ENCODE measurements around the gene NRIP2.

NRIP2 gene

DNA sequence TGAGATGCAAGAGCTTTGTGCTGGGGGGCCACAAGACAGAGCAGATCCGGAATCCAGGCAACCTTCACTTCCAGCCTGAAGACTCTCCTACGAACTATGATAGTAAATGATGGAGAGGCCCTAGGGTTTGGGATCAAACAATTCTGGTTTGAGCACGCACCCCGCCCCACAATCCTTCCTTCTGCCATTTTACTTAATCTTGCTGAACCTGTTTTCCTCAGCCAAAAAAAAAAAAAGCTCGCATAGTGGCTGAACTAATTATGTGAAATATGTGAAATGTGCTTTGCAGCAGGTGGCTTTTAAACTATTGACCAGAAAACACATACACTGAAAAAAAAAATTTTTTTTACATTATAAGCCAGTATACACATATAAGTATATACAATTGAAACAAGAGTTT lies 23.0 kb downstream of the NRIP2 start:
- in situ Hi-C loops (cut with MboI; ENCODE audit: low sequenced_read_pairs): no loop called here

- in situ Hi-C loops (cut with MboI; ENCODE audit: low sequenced_read_pairs): no loop called here
Measured at GRCh38 chr12:2806700-2807099, 28.1 kb downstream of the NRIP2 start.

DNA sequence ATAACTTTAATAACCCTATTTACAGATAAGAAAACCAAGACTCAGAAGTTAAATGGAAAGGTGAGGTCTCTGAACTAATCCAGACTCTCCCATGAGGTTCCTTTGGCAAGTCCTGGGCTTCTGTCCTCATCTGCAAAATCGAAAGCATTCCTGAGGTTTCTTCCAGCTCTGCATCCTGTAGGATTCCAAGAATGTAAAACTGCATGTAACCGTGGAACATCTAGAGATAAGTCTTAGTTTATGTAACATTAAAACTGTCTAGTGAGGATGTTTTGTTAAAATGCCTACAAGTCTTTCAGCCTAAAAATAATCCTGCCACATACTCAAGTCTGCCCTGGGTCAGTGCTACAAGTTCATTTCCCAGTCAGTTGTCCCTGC lies 29.7 kb downstream of the NRIP2 start:
- in situ Hi-C loops (cut with MboI; ENCODE audit: low sequenced_read_pairs): no loop called here

GRCh38 chr12:2804393-2805142 lies 30.3 kb downstream of the NRIP2 start:
- in situ Hi-C loops (cut with MboI; ENCODE audit: low sequenced_read_pairs): no loop called here

- in situ Hi-C loops (cut with MboI; ENCODE audit: low sequenced_read_pairs): no loop called here
Measured at GRCh38 chr12:2803635-2804392, 31.0 kb downstream of the NRIP2 start.

DNA sequence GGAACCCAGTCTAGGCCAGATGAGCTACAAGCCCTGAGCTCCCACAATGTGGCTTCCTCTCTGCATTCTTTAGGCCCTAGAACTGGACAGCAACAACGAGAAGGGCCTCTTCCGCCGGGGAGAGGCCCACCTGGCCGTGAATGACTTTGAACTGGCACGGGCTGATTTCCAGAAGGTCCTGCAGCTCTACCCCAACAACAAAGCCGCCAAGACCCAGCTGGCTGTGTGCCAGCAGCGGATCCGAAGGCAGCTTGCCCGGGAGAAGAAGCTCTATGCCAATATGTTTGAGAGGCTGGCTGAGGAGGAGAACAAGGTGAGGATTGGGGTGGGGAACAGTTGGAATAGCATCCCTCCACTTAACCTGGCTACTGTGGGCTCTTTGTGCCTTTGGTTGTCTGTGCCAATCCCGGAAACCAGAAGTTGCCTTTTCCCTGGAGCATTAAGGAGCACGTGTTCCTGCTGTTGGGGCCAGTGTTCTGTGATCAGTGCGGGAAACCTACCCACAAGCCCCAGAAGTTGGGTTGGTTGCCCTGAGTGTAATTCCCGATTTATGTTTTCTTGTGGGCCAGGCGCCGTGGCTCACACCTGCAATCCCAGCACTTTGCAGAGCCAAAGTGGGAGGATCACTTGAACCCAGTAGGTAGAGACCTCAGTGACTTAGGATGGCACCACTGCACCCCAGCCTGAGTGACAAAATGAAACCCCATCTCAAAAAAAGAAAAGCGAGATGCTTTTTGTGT lies 33.6 kb downstream of the NRIP2 start:
- in situ Hi-C loops (cut with MboI; ENCODE audit: low sequenced_read_pairs): no loop called here

DNA sequence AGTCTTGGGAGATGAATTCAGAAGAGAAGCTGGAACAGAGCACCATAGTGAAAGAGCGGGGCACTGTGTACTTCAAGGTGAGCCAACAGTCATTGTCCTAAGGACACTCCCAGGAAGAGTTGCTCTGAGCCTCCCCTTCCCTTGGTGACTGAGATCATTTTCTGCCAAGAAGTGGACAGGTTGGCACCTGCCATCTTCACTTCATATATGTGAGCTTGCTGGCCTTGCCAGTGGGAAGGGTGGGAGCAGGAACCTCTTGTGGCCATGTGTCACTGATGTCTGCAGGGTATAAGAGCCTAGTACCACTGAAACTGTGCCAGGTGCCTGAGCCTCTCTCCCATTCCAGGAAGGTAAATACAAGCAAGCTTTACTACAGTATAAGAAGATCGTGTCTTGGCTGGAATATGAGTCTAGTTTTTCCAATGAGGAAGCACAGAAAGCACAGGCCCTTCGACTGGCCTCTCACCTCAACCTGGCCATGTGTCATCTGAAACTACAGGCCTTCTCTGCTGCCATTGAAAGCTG lies 34.7 kb downstream of the NRIP2 start:
- in situ Hi-C loops (cut with MboI; ENCODE audit: low sequenced_read_pairs): no loop called here

DNA sequence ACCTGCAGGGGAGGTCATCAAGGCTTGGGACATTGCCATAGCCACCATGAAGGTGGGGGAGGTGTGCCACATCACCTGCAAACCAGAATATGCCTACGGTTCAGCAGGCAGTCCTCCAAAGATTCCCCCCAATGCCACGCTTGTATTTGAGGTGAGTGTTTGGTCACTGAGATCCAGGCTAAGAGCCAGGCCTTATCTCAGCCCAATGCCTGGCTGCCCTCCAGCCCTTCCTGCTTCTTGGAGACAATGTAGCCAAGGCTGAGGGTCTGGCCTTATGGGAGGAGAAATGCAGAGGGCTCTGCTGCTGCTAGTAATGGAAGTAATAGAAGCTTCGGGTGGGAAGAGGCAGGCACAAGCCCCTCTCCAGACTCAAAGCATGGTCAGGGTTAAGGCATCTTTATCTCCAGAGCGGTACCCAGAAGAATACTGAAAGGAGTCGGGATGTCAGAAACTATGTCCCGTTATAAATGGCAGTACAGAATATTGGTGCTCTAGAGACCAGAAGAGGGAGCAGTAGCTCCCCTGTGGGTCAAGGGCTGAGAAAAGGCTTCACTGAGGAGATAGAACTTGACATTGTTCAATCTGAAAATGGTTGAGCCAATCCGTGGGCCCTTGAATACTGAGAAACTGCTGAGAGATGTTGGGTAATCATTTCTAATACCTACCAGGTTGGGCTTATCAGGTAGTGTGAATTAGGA lies 37.0 kb downstream of the NRIP2 start:
- in situ Hi-C loops (cut with MboI; ENCODE audit: low sequenced_read_pairs): no loop called here

DNA sequence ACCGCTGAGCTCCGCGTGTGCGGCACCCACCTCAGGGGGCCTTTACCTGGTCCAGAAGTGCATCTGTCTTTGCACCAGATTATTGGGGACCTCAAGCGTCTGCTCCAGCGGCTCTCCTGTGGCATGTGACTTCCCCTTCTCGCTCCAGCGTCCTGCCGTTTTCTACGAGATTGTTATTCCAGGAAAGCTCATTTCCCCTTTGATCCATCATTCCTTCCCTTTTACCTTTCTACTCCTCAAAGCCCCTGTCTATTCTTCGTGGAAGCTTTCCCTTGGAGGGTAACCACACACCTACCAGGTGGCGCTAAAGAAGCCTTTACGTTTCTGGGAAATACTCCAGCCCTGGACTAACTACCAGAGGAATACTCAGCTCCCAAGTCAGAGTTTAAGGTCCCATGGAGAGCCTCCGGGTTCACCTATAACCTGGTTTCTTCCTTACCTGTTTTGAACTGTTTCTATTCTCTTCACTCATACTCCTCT lies 38.6 kb downstream of the NRIP2 start:
- in situ Hi-C loops (cut with MboI; ENCODE audit: low sequenced_read_pairs): no loop called here

DNA sequence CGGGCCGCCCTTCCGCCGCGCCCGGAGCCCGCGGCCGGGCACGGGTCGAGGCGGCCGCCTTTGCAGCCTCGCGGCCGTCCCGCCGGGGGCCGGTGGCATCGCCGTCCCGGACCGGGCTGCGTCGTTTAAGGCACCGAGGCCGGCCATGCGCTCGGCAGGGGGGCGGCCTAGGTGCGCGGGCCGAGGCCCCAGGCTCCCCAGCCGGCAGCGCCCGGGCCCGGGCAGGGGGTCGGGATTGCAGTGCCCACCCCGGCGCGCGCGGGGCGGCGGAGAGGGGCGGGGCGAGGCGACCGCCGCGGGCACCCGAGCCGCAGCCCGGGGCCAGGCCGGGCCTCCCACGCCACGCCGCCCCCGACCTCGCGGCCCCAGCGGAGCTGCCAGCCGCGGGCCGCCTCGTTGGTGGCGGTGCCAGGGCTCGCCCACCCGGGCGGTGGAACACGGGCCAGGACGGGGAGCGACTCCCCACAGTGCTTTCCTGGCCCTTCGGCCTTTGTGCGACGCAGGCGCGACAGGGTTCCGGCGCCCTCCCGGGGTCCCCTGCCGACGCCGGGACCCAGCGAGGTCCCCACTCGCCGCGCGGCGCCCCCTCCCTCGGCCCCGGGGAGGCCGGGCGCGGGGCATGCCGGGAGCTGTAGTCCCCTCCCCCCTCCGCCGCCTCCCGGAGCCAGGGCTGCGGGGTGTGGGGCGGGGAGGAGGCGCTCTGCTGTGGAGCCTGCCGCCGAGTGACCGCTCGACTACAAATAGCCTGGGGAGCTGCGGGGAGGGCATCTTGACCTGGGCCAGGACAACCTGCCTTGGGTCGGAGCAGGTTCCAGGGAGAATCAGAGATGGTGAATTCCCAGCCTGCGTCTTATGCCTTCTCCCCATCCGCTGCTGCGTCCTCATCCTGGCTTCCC lies 39.3 kb downstream of the NRIP2 start:
- in situ Hi-C loops (cut with MboI; ENCODE audit: low sequenced_read_pairs): no loop called here

- in situ Hi-C loops (cut with MboI; ENCODE audit: low sequenced_read_pairs): no loop called here
Measured at GRCh38 chr12:2794736-2795289, 40.0 kb downstream of the NRIP2 start, which contains the start of gene FKBP4. Gene FKBP4 (plus strand): TSS chr12:2794970. CDS start chr12:2795140, 170 bp downstream.

- in situ Hi-C loops (cut with MboI; ENCODE audit: low sequenced_read_pairs): no loop called here
Measured at GRCh38 chr12:2794191-2794735, 40.6 kb downstream of the NRIP2 start.

GRCh38 chr12:2793561-2793960 lies 41.3 kb downstream of the NRIP2 start:
- in situ Hi-C loops (cut with MboI; ENCODE audit: low sequenced_read_pairs): no loop called here

DNA sequence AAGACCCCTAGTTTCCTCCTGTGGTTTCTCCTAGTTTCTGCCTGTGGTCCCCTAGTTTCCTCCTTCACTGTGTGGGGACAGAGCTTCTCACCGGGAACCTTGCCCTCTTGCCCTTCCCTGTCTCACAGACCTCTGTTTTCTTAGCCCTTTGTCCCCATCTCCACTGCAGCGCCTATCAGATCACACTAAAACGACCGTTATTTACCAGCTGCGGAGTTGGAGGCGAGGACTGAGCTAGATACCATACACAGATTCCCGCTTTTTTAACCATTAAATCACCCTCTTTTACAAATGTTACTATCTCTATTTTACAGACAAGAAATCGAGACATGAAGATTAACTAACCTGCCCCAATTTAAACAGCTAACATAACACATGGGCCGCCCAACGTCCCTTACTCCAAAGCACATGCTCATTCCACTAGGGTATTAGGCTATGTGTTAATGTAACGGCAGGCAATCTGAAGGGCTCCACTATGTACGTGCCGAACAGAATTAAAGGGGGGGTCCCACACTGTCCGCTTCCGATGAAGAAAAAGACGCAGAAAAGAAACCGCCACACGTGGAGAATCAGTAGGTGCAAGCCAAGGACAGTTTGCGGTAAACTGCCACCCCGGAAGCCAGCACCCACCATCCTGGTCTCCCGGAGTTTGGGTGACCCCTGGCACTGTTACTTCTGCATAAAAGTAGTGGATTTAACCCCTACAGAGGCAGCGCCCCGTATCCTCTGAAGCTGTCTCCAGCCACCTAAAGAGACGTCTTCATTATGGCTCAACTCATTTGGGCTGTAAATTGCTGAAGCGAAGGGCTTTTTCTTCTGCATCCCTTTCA lies 41.9 kb downstream of the NRIP2 start:
- in situ Hi-C loops (cut with MboI; ENCODE audit: low sequenced_read_pairs): no loop called here

- in situ Hi-C loops (cut with MboI; ENCODE audit: low sequenced_read_pairs): no loop called here
Measured at GRCh38 chr12:2791089-2791488, 43.7 kb downstream of the NRIP2 start.

GRCh38 chr12:2785017-2785416 lies 49.8 kb downstream of the NRIP2 start:
- in situ Hi-C loops (cut with MboI; ENCODE audit: low sequenced_read_pairs): no loop called here

DNA sequence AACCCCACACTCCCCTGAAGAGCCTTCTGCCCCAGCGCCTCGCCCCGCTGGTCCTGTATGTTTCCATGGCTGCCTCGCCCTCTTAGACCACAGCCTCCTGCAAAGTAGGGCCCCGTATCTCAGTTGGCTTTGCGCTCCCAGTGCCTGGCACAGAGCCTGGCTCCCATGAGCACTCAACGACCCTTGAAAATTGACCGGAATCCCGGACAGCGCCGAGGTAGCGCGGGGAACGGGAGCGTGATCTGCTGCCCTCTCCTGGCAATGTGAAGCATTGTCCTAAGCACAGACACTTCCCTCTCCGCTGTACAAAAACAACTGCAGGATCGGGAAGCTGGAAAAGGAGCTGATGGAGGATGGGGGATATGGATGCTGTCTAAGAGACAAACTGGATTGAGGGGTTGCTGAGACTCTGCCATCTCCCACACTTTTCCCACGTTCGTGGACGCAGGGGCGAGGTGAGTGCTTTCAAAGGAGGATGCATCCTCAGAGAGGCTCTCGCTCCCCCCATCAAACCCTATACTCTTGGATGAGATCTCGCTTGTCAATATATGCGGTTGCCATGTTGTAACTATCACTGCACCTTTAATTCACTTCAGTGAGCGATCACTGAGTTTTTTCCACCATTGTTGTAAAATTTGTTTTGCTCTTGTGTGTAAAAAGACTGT lies 50.8 kb downstream of the NRIP2 start:
- in situ Hi-C loops (cut with MboI; ENCODE audit: low sequenced_read_pairs): no loop called here

- in situ Hi-C loops (cut with MboI; ENCODE audit: low sequenced_read_pairs): no loop called here
Measured at GRCh38 chr12:2779281-2779680, 55.6 kb downstream of the NRIP2 start.

Data from HL-60/S4 treated with phorbol 12-myristate 13-acetate at 8.2 ng/mL for 4 days and 3 days (cell line).